DOHH2 (cell line): ENCODE data around the gene ITGAV.

Experiments used
- EZH2phosphoT487 ChIP-seq: fragments of 200-600 bp; sonication (generic); IDR thresholded peaks from 2 replicates; pipeline ENCODE4 v1.6.1; 2017; ENCODE audit warnings: borderline replicate concordance, mild to moderate bottlenecking, antibody characterized with exemption, low read length, moderate library complexity, mixed read lengths
- TF ChIP-seq, protein P1 (sequence below): fragments of 200-600 bp; sonication (generic); IDR thresholded peaks from one replicate; pipeline ENCODE4 v1.5.1; 2014; ENCODE audit warnings: antibody characterized with exemption, mild to moderate bottlenecking, low read depth, low read length; ENCODE audit not compliant: poor library complexity, severe bottlenecking

DNA sequence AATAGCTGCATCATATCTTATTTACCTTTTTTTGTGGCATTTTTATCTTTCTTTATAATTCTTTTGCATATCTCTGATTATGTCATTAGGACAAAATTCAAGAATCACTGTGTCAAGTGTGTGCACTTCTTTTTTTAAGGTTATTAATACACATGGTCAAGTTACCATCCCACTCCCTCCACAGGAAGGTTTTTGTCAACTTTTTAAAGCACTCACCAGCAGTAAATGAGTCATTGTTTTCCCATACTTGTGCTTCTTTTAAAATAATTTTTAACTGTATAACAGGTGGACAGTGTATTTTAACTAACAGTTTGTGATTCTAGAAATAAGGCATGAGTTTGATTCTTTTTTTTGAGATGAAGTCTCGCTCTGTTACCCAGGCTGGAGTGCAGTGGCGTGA, 58.3 kb downstream of the ITGAV start:
- TF ChIP-seq, protein P1, sequence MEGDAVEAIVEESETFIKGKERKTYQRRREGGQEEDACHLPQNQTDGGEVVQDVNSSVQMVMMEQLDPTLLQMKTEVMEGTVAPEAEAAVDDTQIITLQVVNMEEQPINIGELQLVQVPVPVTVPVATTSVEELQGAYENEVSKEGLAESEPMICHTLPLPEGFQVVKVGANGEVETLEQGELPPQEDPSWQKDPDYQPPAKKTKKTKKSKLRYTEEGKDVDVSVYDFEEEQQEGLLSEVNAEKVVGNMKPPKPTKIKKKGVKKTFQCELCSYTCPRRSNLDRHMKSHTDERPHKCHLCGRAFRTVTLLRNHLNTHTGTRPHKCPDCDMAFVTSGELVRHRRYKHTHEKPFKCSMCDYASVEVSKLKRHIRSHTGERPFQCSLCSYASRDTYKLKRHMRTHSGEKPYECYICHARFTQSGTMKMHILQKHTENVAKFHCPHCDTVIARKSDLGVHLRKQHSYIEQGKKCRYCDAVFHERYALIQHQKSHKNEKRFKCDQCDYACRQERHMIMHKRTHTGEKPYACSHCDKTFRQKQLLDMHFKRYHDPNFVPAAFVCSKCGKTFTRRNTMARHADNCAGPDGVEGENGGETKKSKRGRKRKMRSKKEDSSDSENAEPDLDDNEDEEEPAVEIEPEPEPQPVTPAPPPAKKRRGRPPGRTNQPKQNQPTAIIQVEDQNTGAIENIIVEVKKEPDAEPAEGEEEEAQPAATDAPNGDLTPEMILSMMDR = no peak
- TF ChIP-seq EZH2phosphoT487 = no peak
